Hindlimb muscle (tissue), 1 donor: ENCODE measurements around the gene YKT6. TPM values are rescaled to one million over a fixed set of nuclear protein-coding genes. Genes with fewer than 3 reads are reported as not detected.

Source experiments
- DNase-seq: peaks from one replicate; pipeline ENCODE4 v3.0.0-alpha.2; 2013
- polyA plus RNA-seq: library from polyadenylated mRNA; unstranded; fragments of 120-200 nt; gene quantifications from one replicate; pipeline ENCODE4 v1.2.1, GENCODE V29; 2013; ENCODE audit not compliant: insufficient read length

Gene YKT6
- polyA plus RNA-seq, 1 donor = 72.1 TPM

DNA sequence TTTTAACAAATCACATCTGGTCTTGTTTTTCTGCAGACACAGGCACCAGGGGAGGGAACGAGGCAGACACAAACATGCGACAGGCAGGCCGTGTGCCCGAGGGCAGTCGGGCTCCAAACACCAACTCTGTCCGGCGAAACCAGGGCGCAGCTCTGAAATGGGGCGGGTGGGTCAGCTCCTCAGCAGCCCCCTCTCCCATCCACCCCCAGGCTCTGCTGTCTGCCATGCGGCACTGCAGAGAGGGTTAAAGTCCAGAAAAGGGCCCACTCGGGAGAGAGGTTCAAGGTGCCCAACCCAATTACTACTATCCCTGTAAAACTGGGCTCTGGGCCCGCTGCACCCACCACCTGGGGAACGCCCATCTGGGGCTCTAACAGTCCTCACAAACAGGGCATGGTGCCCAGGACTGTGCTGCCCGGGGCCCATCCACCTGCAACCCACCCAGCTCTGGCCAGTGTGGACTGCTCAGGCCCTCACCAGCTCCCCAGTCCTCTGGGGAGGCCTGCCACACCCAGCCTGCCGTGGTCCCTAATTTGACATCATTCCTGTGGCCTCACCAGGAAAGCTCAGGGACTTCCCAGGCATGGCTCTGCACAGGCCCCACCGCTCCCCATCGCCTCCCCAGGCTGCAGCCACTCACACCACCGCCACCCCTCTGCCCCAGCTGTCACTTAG lies 18.7 kb downstream of the YKT6 start:
- DNase-seq = no peak

DNA sequence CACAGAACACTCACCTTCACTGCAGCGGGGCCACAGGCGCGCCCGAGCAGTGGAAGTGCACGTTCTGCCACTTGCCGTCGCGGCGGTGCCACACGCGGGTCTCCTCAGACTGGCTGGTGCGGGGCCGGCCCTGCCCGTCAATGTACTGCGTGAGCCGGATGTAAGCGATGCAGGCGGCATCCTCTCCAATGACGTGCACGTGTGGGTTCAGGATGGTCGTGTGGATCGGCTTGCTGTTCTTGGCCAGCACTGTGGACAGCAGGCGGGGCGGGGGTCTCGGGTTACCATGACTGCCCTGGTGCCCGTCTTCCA lies 19.2 kb downstream of the YKT6 start:
- no peak for DNase-seq

DNA sequence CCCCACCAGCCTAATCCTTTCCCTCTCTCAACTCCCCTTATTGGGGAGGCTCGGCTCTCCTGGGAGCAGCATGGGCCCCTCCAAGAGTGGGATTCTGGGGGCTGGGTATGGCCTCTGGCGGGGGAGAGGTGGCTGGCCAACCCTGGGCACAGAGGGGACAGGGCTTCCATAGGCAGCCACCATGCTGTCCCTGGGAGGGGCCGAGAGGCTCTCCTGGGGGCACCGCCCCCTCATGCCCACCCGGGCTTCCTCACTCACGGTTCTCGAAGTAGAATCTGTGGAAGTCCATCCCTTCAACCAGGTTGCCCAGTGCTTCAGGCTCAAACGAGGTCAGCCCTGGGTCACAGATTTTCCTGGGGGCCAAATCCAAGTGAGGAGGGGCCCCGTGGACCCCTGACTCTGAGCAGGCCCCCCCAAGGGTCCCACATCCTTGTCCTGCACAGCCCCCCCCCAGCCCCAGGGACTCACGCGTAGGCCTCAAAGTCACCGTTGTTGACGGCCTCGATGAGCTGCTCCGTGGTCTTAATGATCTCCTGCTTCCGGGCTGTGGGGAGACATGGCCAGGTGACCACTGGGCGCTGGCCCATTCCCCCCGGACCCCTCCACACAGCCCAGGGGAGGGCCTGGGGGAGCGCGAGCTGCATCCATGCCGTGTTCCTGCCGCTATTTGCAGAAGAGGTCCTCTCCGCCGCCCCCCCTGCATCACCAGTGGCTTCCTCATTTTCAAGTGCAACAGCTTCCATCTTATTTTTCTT lies 19.8 kb downstream of the YKT6 start:
- DNase-seq = no peak

- DNase-seq = no peak
These were observed 20.5 kb downstream of the YKT6 start for GRCh38 chr7:44221231-44221791.

DNA sequence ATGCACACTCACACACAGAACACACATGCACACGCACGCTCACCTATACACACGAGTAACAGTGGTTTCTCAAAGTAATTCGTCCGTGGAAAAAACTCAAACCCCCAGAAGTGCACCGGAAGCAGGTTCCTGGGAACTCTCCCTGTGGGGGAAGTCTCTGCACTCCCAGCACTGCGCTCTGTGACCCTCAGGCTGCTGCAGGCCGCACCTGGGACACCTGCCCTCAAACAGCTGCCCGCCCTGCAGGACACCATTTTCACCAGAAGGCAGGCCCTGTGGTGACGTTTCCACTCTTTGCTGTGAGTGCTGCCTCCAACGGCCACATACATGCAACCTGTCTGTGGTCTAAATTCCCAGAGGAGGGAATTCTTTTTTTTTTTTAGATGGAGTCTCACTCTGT lies 21.3 kb downstream of the YKT6 start:
- DNase-seq = no peak

DNA sequence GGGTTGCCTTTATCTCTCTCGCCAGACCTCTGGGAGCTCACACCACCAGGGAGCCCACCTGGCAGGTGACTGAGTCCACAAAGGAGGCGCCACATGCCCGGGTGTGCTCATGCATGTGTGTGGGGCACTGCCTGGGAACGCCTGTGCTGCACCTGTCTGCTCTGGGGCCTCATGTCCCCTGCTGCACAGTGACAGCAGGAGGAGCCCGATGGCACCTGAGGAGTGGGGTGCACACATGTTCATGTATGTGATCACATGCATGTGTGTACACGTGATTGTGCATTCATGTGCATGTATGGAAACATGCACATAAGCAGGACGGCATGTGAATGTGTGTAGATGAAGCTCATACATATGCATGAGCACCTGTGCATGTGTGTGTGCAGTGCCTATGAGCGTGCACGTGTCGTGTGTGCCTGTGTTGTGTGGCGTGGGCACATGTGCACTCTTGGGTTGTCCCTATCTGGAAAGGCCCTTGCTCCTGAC lies 22.0 kb downstream of the YKT6 start:
- DNase-seq = no peak

- DNase-seq = no peak
These were observed 22.7 kb downstream of the YKT6 start for GRCh38 chr7:44223362-44224079.

GRCh38 chr7:44224080-44224973 lies 23.5 kb downstream of the YKT6 start:
- DNase-seq = no peak

- DNase-seq = no peak
These were observed 24.3 kb downstream of the YKT6 start for GRCh38 chr7:44224974-44225565.

GRCh38 chr7:44225566-44226395 lies 25.0 kb downstream of the YKT6 start:
- no peak for DNase-seq

GRCh38 chr7:44226396-44226753 lies 25.6 kb downstream of the YKT6 start:
- DNase-seq = no peak

- no peak for DNase-seq
These were observed 27.1 kb downstream of the YKT6 start for GRCh38 chr7:44227911-44228310.

GRCh38 chr7:44228571-44229350 lies 28.0 kb downstream of the YKT6 start:
- DNase-seq = no peak

GRCh38 chr7:44229546-44230105 lies 28.8 kb downstream of the YKT6 start:
- DNase-seq = no peak

DNA sequence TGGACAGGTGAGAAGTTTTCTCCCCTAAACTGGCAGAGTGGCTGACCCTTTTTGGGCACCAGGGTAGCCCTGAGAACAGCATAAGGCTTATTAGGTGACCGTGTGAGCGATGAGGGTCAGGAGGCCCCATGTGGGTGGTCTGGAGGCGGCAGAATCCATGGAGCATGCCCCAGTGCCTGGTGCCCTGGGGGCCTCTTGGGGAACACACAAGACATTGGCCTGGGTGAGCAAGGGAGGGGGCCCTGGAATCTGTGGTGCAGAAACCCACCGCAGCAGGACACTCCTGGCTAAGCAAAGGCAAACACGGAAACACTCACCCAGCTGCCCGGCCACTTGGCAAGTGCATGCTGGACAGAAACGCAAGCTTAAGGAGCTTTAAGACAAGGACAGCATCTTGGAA lies 29.5 kb downstream of the YKT6 start:
- no peak for DNase-seq

DNA sequence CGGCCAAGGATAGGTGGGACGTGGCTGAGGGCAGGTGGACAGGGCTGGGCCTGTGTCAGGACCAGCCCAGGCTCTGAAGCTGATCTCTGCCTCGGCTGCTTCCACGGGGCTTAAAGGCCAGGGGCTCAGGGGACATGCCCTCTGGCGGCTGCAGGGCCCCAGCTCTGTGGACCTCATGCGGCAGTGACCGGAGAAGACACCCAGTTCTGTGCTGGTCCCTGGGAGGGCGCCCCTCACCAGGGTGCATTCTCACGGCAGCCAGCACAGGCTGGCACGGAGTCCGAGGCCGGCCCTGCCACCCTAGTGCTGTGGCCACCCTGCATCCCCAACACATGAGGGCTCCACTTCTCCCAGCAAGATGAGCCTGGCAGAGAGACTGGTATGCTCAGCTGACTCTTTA lies 30.3 kb downstream of the YKT6 start:
- no peak for DNase-seq

DNA sequence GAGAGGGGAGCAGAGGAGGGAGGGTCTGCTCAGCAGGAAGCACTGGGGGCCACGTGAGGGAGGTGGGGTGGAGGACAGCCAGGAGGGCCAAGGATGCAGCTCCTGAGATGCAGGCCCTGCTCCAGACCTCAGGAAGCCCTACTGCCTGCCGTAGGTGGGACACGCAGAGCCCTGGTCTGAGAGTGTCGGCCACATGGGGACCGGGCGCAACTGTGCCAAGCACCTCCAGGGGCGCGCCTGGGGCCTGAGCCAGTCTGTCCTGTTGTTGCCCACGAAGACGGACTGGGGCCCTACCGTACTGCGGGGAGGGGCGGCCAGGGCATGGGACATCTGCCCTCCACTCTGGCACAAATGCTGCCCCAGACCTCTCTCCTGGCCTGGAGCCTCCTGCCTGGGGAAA lies 31.6 kb downstream of the YKT6 start:
- no peak for DNase-seq

GRCh38 chr7:44232901-44233715 lies 32.3 kb downstream of the YKT6 start:
- DNase-seq = no peak

DNA sequence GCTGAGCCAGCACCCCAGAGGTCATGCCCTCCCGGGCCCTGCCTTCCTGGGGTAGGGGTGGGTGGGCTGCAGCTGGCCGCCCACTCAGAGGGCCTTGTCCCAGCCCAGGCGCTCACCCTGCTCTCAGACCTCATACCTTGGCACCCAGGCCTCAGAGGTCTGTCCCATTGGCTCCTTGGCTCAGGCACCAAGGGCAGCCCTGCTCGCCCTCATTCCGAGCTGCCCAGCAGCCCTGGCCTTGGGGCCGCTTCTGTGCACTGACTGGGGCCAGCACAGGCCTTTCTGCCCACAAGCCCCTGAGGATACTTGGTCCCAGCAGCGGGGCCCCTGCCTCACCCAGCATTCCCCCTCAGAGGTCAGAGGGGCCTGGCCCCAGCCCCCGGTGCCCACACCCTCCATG lies 34.3 kb downstream of the YKT6 start:
- DNase-seq = no peak
